Measurements from ENCODE around the gene CHADL. TPM values are rescaled to one million over a fixed set of nuclear protein-coding genes. Genes with fewer than 3 reads are reported as not detected.

The CHADL gene
- total and polyA plus RNA-seq, 2 of the 8 experiments (the other 6 are each of a cell fraction or from before 2014, with no cell fraction given): 0.78 to 1.4 TPM

GRCh38 chr22:41245917-41246499 is 5.3 kb upstream of the CHADL start (continued):
- TF ChIP-seq USF2 (IDR thresholded peaks at IDR 0.05; ENCODE audit: low read length): no peak
- TF ChIP-seq ASH2L (IDR thresholded peaks at IDR 0.05; ENCODE audit: low read length): no peak
- TF ChIP-seq BRCA1 (IDR thresholded peaks at IDR 0.05; ENCODE audit: low read depth, low read length): no peak
- no peak for TF ChIP-seq RXRA (IDR thresholded peaks at IDR 0.05; ENCODE audit: insufficient read depth, low read depth, low read length)
- TF ChIP-seq GABPA (IDR thresholded peaks at IDR 0.05; ENCODE audit: borderline replicate concordance, insufficient read depth, low read length): no peak; the same call in 1 of the 2 replicates
- TF ChIP-seq MAFK (IDR thresholded peaks at IDR 0.05; ENCODE audit: low read depth, low read length): no peak
- no peak for TF ChIP-seq CTBP2 (IDR thresholded peaks at IDR 0.05; ENCODE audit: borderline replicate concordance, insufficient read depth, insufficient read length, low read length)
- no peak for TF ChIP-seq SP2 (IDR thresholded peaks at IDR 0.05; ENCODE audit: low read length)
- peak; percentile 67 to 80 (median 72) for TF ChIP-seq CTCF (IDR thresholded peaks at IDR 0.05; ENCODE audit: control extremely low read depth in 1 of 3, insufficient read depth in 1 of 3, low read depth in 1 of 3, low read length in 3 of 3)
- TF ChIP-seq YY1 (IDR thresholded peaks at IDR 0.05; ENCODE audit: low read depth, low read length): peak; percentile 90
- TF ChIP-seq SIN3A (conservative IDR thresholded peaks at IDR 0.05 in 1 of 2, IDR thresholded peaks at IDR 0.05 in 1 of 2; ENCODE audit: low read depth in 1 of 2, low read length in 2 of 2): 0 out of 4 replicates have a peak, but pooled peaks of 1 of the 2 experiments have one; percentile 38
- TF ChIP-seq PHF8 (conservative IDR thresholded peaks at IDR 0.05; ENCODE audit: low read depth, low read length): no peak
- TF ChIP-seq CBX8 (IDR thresholded peaks at IDR 0.05; ENCODE audit: borderline replicate concordance, low read depth, low read length): no peak
- TF ChIP-seq TAF7 (optimal IDR thresholded peaks at IDR 0.05; ENCODE audit: borderline replicate concordance, low read depth, low read length): no peak
- TF ChIP-seq RFX5 (IDR thresholded peaks at IDR 0.05; ENCODE audit: borderline replicate concordance, low read depth, low read length): no peak
